ENCODE data around the gene SLC5A12. TPM values are rescaled to one million over a fixed set of nuclear protein-coding genes. Genes with fewer than 3 reads are reported as not detected.

Gene SLC5A12
- polyA plus RNA-seq (2013, experiment 1 of 2): 1.00 TPM
- 1.3 TPM for polyA plus RNA-seq (2013, experiment 2 of 2)

- no peaks in the 10 kb centered on the region for H3K27me3 ChIP-seq (ENCODE audit: insufficient read depth, low read length)
- no peaks in the 10 kb centered on the region for H3K9me3 ChIP-seq (ENCODE audit: insufficient read depth, low read depth, low read length)
- 83% methylated on average over 3 of the region's 3 CpGs for WGBS
- H3K36me3 ChIP-seq (ENCODE audit: insufficient read depth, low read length): no peaks in the 10 kb centered on the region
- no peak within 1 kb of the TSS for H3K27ac ChIP-seq (ENCODE audit: low read depth, low read length)
- H3K9ac ChIP-seq (ENCODE audit: low read depth, low read length): no peak within 1 kb of the TSS
- H3K4me1 ChIP-seq (ENCODE audit: insufficient read depth, low read length): no peaks in the 10 kb centered on the region
- no peak within 1 kb of the TSS for H3K4me3 ChIP-seq (ENCODE audit: low read length)
Measured at GRCh38 chr11:26721948-26722475, at the start of gene SLC5A12. SLC5A12 (minus strand) TSS chr11:26722060; CDS start chr11:26721714, 346 bp downstream.

GRCh38 chr11:26769027-26769426, 47.2 kb upstream of the SLC5A12 start:
- H3K36me3 ChIP-seq (ENCODE audit: insufficient read depth, low read length): no peaks in the 10 kb centered on the region
- peaks cover 10% of the 10 kb centered on the region; the same call in 1 of the 2 replicates for H3K4me1 ChIP-seq (ENCODE audit: insufficient read depth, low read length)
- H3K27ac ChIP-seq (ENCODE audit: low read depth, low read length): no peak overlapping the region
- no peak overlapping the region for H3K9ac ChIP-seq (ENCODE audit: low read depth, low read length)
- H3K9me3 ChIP-seq (ENCODE audit: insufficient read depth, low read depth, low read length): no peaks in the 10 kb centered on the region
- H3K27me3 ChIP-seq (ENCODE audit: insufficient read depth, low read length): no peaks in the 10 kb centered on the region
- no peak overlapping the region for H3K4me3 ChIP-seq (ENCODE audit: low read length)

GRCh38 chr11:26767060-26767459, 45.2 kb upstream of the SLC5A12 start:
- Histone ChIP-seq H3K9ac (ENCODE audit: low read depth, low read length) (no peak overlapping the region), H3K4me3 (ENCODE audit: low read length) (no peak overlapping the region), H3K4me1 (ENCODE audit: insufficient read depth, low read length) (peaks cover 10% of the 10 kb centered on the region; the same call in 1 of the 2 replicates), H3K27me3 (ENCODE audit: insufficient read depth, low read length) (no peaks in the 10 kb centered on the region), H3K36me3 (ENCODE audit: insufficient read depth, low read length) (no peaks in the 10 kb centered on the region), H3K27ac (ENCODE audit: low read depth, low read length) (no peak overlapping the region), H3K9me3 (ENCODE audit: insufficient read depth, low read depth, low read length) (no peaks in the 10 kb centered on the region)
- WGBS: 98% methylated on average over 2 of the region's 2 CpGs

GRCh38 chr11:26765323-26765722, 43.5 kb upstream of the SLC5A12 start:
- Histone ChIP-seq H3K9ac (ENCODE audit: low read depth, low read length) (no peak overlapping the region), H3K36me3 (ENCODE audit: insufficient read depth, low read length) (no peaks in the 10 kb centered on the region), H3K27ac (ENCODE audit: low read depth, low read length) (no peak overlapping the region), H3K4me1 (ENCODE audit: insufficient read depth, low read length) (peaks cover 10% of the 10 kb centered on the region; the same call in 1 of the 2 replicates), H3K9me3 (ENCODE audit: insufficient read depth, low read depth, low read length) (no peaks in the 10 kb centered on the region), H3K27me3 (ENCODE audit: insufficient read depth, low read length) (no peaks in the 10 kb centered on the region), H3K4me3 (ENCODE audit: low read length) (no peak overlapping the region)
- 98% methylated on average over 3 of the region's 3 CpGs for WGBS

- 97% methylated on average over 3 of the region's 3 CpGs for WGBS
- Histone ChIP-seq H3K4me3 (ENCODE audit: low read length) (no peak overlapping the region), H3K36me3 (ENCODE audit: insufficient read depth, low read length) (no peaks in the 10 kb centered on the region), H3K27ac (ENCODE audit: low read depth, low read length) (no peak overlapping the region), H3K9ac (ENCODE audit: low read depth, low read length) (no peak overlapping the region), H3K27me3 (ENCODE audit: insufficient read depth, low read length) (no peaks in the 10 kb centered on the region), H3K4me1 (ENCODE audit: insufficient read depth, low read length) (peaks cover 10% of the 10 kb centered on the region; the same call in 1 of the 2 replicates), H3K9me3 (ENCODE audit: insufficient read depth, low read depth, low read length) (no peaks in the 10 kb centered on the region)
Measured at GRCh38 chr11:26764825-26765224, 43.0 kb upstream of the SLC5A12 start.

GRCh38 chr11:26764315-26764714, 42.5 kb upstream of the SLC5A12 start:
- Histone ChIP-seq H3K4me1 (ENCODE audit: insufficient read depth, low read length) (peaks cover 8% of the 10 kb centered on the region; the same call in 1 of the 2 replicates), H3K9ac (ENCODE audit: low read depth, low read length) (no peak overlapping the region), H3K9me3 (ENCODE audit: insufficient read depth, low read depth, low read length) (no peaks in the 10 kb centered on the region), H3K27ac (ENCODE audit: low read depth, low read length) (no peak overlapping the region), H3K36me3 (ENCODE audit: insufficient read depth, low read length) (no peaks in the 10 kb centered on the region), H3K27me3 (ENCODE audit: insufficient read depth, low read length) (no peaks in the 10 kb centered on the region), H3K4me3 (ENCODE audit: low read length) (no peak overlapping the region)
- 89% methylated on average over 5 of the region's 5 CpGs for WGBS

GRCh38 chr11:26762089-26762488, 40.2 kb upstream of the SLC5A12 start:
- Histone ChIP-seq H3K4me3 (ENCODE audit: low read length) (no peak overlapping the region), H3K36me3 (ENCODE audit: insufficient read depth, low read length) (no peaks in the 10 kb centered on the region), H3K27ac (ENCODE audit: low read depth, low read length) (no peak overlapping the region), H3K9me3 (ENCODE audit: insufficient read depth, low read depth, low read length) (no peaks in the 10 kb centered on the region), H3K4me1 (ENCODE audit: insufficient read depth, low read length) (no peaks in the 10 kb centered on the region), H3K9ac (ENCODE audit: low read depth, low read length) (no peak overlapping the region), H3K27me3 (ENCODE audit: insufficient read depth, low read length) (no peaks in the 10 kb centered on the region)
- 92% methylated on average over 5 of the region's 5 CpGs for WGBS

GRCh38 chr11:26761361-26761809, 39.5 kb upstream of the SLC5A12 start:
- H3K27ac ChIP-seq (ENCODE audit: low read depth, low read length): no peak overlapping the region
- H3K9ac ChIP-seq (ENCODE audit: low read depth, low read length): no peak overlapping the region
- 85% methylated on average over 4 of the region's 4 CpGs for WGBS
- no peak overlapping the region for H3K4me3 ChIP-seq (ENCODE audit: low read length)
- no peaks in the 10 kb centered on the region for H3K27me3 ChIP-seq (ENCODE audit: insufficient read depth, low read length)
- no peaks in the 10 kb centered on the region for H3K9me3 ChIP-seq (ENCODE audit: insufficient read depth, low read depth, low read length)
- no peaks in the 10 kb centered on the region for H3K4me1 ChIP-seq (ENCODE audit: insufficient read depth, low read length)
- no peaks in the 10 kb centered on the region for H3K36me3 ChIP-seq (ENCODE audit: insufficient read depth, low read length)

- Histone ChIP-seq H3K27ac (ENCODE audit: low read depth, low read length) (no peak overlapping the region), H3K36me3 (ENCODE audit: insufficient read depth, low read length) (no peaks in the 10 kb centered on the region), H3K4me3 (ENCODE audit: low read length) (no peak overlapping the region), H3K27me3 (ENCODE audit: insufficient read depth, low read length) (no peaks in the 10 kb centered on the region), H3K9ac (ENCODE audit: low read depth, low read length) (no peak overlapping the region), H3K9me3 (ENCODE audit: insufficient read depth, low read depth, low read length) (no peaks in the 10 kb centered on the region), H3K4me1 (ENCODE audit: insufficient read depth, low read length) (0 out of 2 replicates have a peak, but pooled peaks cover 2% of the 10 kb centered on the region)
- 100% methylated on average over 1 of the region's 1 CpG for WGBS
Measured at GRCh38 chr11:26757995-26758394, 36.1 kb upstream of the SLC5A12 start.

GRCh38 chr11:26755762-26756161, 33.9 kb upstream of the SLC5A12 start:
- 0 out of 2 replicates have a peak, but pooled peaks cover 2% of the 10 kb centered on the region for H3K4me1 ChIP-seq (ENCODE audit: insufficient read depth, low read length)
- no peak overlapping the region for H3K4me3 ChIP-seq (ENCODE audit: low read length)
- no peak overlapping the region for H3K27ac ChIP-seq (ENCODE audit: low read depth, low read length)
- no peaks in the 10 kb centered on the region for H3K9me3 ChIP-seq (ENCODE audit: insufficient read depth, low read depth, low read length)
- WGBS: 84% methylated on average over 4 of the region's 4 CpGs
- H3K36me3 ChIP-seq (ENCODE audit: insufficient read depth, low read length): no peaks in the 10 kb centered on the region
- H3K9ac ChIP-seq (ENCODE audit: low read depth, low read length): no peak overlapping the region
- H3K27me3 ChIP-seq (ENCODE audit: insufficient read depth, low read length): no peaks in the 10 kb centered on the region

- H3K9me3 ChIP-seq (ENCODE audit: insufficient read depth, low read depth, low read length): no peaks in the 10 kb centered on the region
- H3K4me3 ChIP-seq (ENCODE audit: low read length): no peak overlapping the region
- no peak overlapping the region for H3K27ac ChIP-seq (ENCODE audit: low read depth, low read length)
- H3K4me1 ChIP-seq (ENCODE audit: insufficient read depth, low read length): 0 out of 2 replicates have a peak, but pooled peaks cover 2% of the 10 kb centered on the region
- no peaks in the 10 kb centered on the region for H3K27me3 ChIP-seq (ENCODE audit: insufficient read depth, low read length)
- H3K36me3 ChIP-seq (ENCODE audit: insufficient read depth, low read length): no peaks in the 10 kb centered on the region
- 63% methylated on average over 8 of the region's 9 CpGs for WGBS
- no peak overlapping the region for H3K9ac ChIP-seq (ENCODE audit: low read depth, low read length)
Measured at GRCh38 chr11:26753723-26754504, 32.1 kb upstream of the SLC5A12 start.
